Nephron (organoid): ENCODE measurements around the gene KLHDC9.

Source experiments
- H3K27ac Mint-ChIP-seq, 3 experiments: 2 replicates each; pipeline ENCODE4 v1.8.0; 2020; ENCODE audit warnings: mixed read lengths in 3 of 3, mild to moderate bottlenecking in 2 of 3, moderate library complexity in 1 of 3
- H3K27me3 Mint-ChIP-seq: 2 replicates; pipeline ENCODE4 v1.8.0; 2021; ENCODE audit warnings: low read depth, mild to moderate bottlenecking, moderate library complexity, mixed read lengths
- H3K36me3 Mint-ChIP-seq: 2 replicates; pipeline ENCODE4 v1.8.0; 2020; ENCODE audit warnings: low read depth, mixed read lengths
- H3K4me1 Mint-ChIP-seq: 2 replicates; pipeline ENCODE4 v1.8.0; 2020; ENCODE audit warnings: mixed read lengths
- H3K4me3 Mint-ChIP-seq, 3 experiments: 2 replicates each; pipeline ENCODE4 v1.8.0; 2020; ENCODE audit warnings: mild to moderate bottlenecking in 3 of 3, mixed read lengths in 3 of 3, moderate library complexity in 2 of 3
- H3K9me3 Mint-ChIP-seq: 2 replicates; pipeline ENCODE4 v1.8.0; 2020; ENCODE audit warnings: mixed read lengths
- CTCF ChIP-seq, 3 experiments: fragments of 200-600 bp; sonication (generic); IDR thresholded peaks; one replicate each; pipeline ENCODE4 v1.5.0; 2021; ENCODE audit warnings: antibody characterized with exemption in 3 of 3; ENCODE audit not compliant: unreplicated experiment in 3 of 3

KLHDC9 gene

GRCh38 chr1:161119092-161119903 lies 21.1 kb downstream of the KLHDC9 start:
- Mint-ChIP-seq H3K4me3 (peak overlapping the region; percentile 95 to 98 (median 97)), H3K27me3 (no peaks in the 10 kb centered on the region), H3K9me3 (no peaks in the 10 kb centered on the region), H3K36me3 (peaks cover 45% of the 10 kb centered on the region), H3K4me1 (peaks cover 43% of the 10 kb centered on the region), H3K27ac (peak overlapping the region; percentile 67 to 92 (median 83))
- TF ChIP-seq CTCF (IDR thresholded peaks at IDR 0.05; ENCODE audit: unreplicated experiment in 3 of 3) = peak; percentile 31 to 46 (median 40)

- Mint-ChIP-seq H3K27ac (peak overlapping the region in 1 of 3 experiments; percentile 76), H3K27me3 (no peaks in the 10 kb centered on the region), H3K4me3 (peak overlapping the region in 2 of 3 experiments; percentile 24 to 29), H3K36me3 (peaks cover 55% of the 10 kb centered on the region), H3K4me1 (peaks cover 38% of the 10 kb centered on the region), H3K9me3 (no peaks in the 10 kb centered on the region)
- TF ChIP-seq CTCF (IDR thresholded peaks at IDR 0.05; ENCODE audit: unreplicated experiment in 3 of 3) = no peak
Observed at GRCh38 chr1:161121042-161121650, 23.0 kb downstream of the KLHDC9 start.

GRCh38 chr1:161121834-161122233 lies 23.7 kb downstream of the KLHDC9 start:
- TF ChIP-seq CTCF (IDR thresholded peaks at IDR 0.05; ENCODE audit: unreplicated experiment in 3 of 3) = no peak

GRCh38 chr1:161122967-161123366 lies 24.8 kb downstream of the KLHDC9 start:
- H3K27me3 Mint-ChIP-seq = no peaks in the 10 kb centered on the region
- H3K9me3 Mint-ChIP-seq = no peaks in the 10 kb centered on the region
- H3K4me1 Mint-ChIP-seq = peaks cover 39% of the 10 kb centered on the region
- TF ChIP-seq CTCF (IDR thresholded peaks at IDR 0.05; ENCODE audit: unreplicated experiment in 3 of 3) = no peak
- peaks cover 72% of the 10 kb centered on the region for H3K36me3 Mint-ChIP-seq
- peak overlapping the region in 1 of 3 experiments; percentile 21 for H3K27ac Mint-ChIP-seq
- no peak overlapping the region for H3K4me3 Mint-ChIP-seq

More at GRCh38 chr1:161121834-161122233, 23.7 kb downstream of the KLHDC9 start:
- peaks cover 61% of the 10 kb centered on the region for H3K36me3 Mint-ChIP-seq
- no peak overlapping the region for H3K27ac Mint-ChIP-seq
- H3K4me3 Mint-ChIP-seq = no peak overlapping the region
- H3K4me1 Mint-ChIP-seq = peaks cover 38% of the 10 kb centered on the region
- H3K27me3 Mint-ChIP-seq = no peaks in the 10 kb centered on the region
- H3K9me3 Mint-ChIP-seq = no peaks in the 10 kb centered on the region

GRCh38 chr1:161127649-161128048 lies 29.5 kb downstream of the KLHDC9 start:
- H3K36me3 Mint-ChIP-seq = peaks cover 61% of the 10 kb centered on the region
- TF ChIP-seq CTCF (IDR thresholded peaks at IDR 0.05; ENCODE audit: unreplicated experiment in 3 of 3) = no peak

More at GRCh38 chr1:161127649-161128048, 29.5 kb downstream of the KLHDC9 start:
- Mint-ChIP-seq H3K4me1 (peaks cover 39% of the 10 kb centered on the region), H3K27ac (peak overlapping the region; percentile 1 to 72 (median 40)), H3K27me3 (no peaks in the 10 kb centered on the region), H3K9me3 (no peaks in the 10 kb centered on the region), H3K4me3 (peak overlapping the region in 2 of 3 experiments; percentile 21 to 29)
